Nephron (organoid): ENCODE results near the gene GADD45G.

ENCODE experiments used
- H3K27ac Mint-ChIP-seq, 3 experiments: 2 replicates each; pipeline ENCODE4 v1.8.0; 2020; ENCODE audit warnings: mixed read lengths in 3 of 3, mild to moderate bottlenecking in 2 of 3, moderate library complexity in 1 of 3
- H3K27me3 Mint-ChIP-seq: 2 replicates; pipeline ENCODE4 v1.8.0; 2021; ENCODE audit warnings: low read depth, mild to moderate bottlenecking, moderate library complexity, mixed read lengths
- H3K36me3 Mint-ChIP-seq: 2 replicates; pipeline ENCODE4 v1.8.0; 2020; ENCODE audit warnings: low read depth, mixed read lengths
- H3K4me1 Mint-ChIP-seq: 2 replicates; pipeline ENCODE4 v1.8.0; 2020; ENCODE audit warnings: mixed read lengths
- H3K4me3 Mint-ChIP-seq, 3 experiments: 2 replicates each; pipeline ENCODE4 v1.8.0; 2020; ENCODE audit warnings: mild to moderate bottlenecking in 3 of 3, mixed read lengths in 3 of 3, moderate library complexity in 2 of 3
- H3K9me3 Mint-ChIP-seq: 2 replicates; pipeline ENCODE4 v1.8.0; 2020; ENCODE audit warnings: mixed read lengths
- TF ChIP-seq, protein P1 (sequence below), 3 experiments: fragments of 200-600 bp; sonication (generic); IDR thresholded peaks; one replicate each; pipeline ENCODE4 v1.5.0; 2021; ENCODE audit warnings: antibody characterized with exemption in 3 of 3; ENCODE audit not compliant: unreplicated experiment in 3 of 3

GADD45G gene

GRCh38 chr9:89611425-89611824 is 6.6 kb downstream of the GADD45G start:
- peaks cover 42% of the 10 kb centered on the region for H3K27me3 Mint-ChIP-seq
- peaks cover 4% of the 10 kb centered on the region for H3K9me3 Mint-ChIP-seq
- no peak overlapping the region for H3K4me3 Mint-ChIP-seq
- peaks cover 45% of the 10 kb centered on the region for H3K4me1 Mint-ChIP-seq
- TF ChIP-seq, protein P1, sequence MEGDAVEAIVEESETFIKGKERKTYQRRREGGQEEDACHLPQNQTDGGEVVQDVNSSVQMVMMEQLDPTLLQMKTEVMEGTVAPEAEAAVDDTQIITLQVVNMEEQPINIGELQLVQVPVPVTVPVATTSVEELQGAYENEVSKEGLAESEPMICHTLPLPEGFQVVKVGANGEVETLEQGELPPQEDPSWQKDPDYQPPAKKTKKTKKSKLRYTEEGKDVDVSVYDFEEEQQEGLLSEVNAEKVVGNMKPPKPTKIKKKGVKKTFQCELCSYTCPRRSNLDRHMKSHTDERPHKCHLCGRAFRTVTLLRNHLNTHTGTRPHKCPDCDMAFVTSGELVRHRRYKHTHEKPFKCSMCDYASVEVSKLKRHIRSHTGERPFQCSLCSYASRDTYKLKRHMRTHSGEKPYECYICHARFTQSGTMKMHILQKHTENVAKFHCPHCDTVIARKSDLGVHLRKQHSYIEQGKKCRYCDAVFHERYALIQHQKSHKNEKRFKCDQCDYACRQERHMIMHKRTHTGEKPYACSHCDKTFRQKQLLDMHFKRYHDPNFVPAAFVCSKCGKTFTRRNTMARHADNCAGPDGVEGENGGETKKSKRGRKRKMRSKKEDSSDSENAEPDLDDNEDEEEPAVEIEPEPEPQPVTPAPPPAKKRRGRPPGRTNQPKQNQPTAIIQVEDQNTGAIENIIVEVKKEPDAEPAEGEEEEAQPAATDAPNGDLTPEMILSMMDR (IDR thresholded peaks at IDR 0.05; ENCODE audit: unreplicated experiment in 3 of 3) = no peak
- H3K27ac Mint-ChIP-seq = no peak overlapping the region
- peaks cover 3% of the 10 kb centered on the region for H3K36me3 Mint-ChIP-seq

- Mint-ChIP-seq H3K27ac (no peak overlapping the region), H3K36me3 (peaks cover 3% of the 10 kb centered on the region), H3K27me3 (peaks cover 43% of the 10 kb centered on the region), H3K9me3 (peaks cover 4% of the 10 kb centered on the region), H3K4me3 (no peak overlapping the region), H3K4me1 (peaks cover 32% of the 10 kb centered on the region)
- TF ChIP-seq, protein P1 (IDR thresholded peaks at IDR 0.05; ENCODE audit: unreplicated experiment in 3 of 3) = no peak
Measured at GRCh38 chr9:89612566-89613278, 7.9 kb downstream of the GADD45G start.

DNA sequence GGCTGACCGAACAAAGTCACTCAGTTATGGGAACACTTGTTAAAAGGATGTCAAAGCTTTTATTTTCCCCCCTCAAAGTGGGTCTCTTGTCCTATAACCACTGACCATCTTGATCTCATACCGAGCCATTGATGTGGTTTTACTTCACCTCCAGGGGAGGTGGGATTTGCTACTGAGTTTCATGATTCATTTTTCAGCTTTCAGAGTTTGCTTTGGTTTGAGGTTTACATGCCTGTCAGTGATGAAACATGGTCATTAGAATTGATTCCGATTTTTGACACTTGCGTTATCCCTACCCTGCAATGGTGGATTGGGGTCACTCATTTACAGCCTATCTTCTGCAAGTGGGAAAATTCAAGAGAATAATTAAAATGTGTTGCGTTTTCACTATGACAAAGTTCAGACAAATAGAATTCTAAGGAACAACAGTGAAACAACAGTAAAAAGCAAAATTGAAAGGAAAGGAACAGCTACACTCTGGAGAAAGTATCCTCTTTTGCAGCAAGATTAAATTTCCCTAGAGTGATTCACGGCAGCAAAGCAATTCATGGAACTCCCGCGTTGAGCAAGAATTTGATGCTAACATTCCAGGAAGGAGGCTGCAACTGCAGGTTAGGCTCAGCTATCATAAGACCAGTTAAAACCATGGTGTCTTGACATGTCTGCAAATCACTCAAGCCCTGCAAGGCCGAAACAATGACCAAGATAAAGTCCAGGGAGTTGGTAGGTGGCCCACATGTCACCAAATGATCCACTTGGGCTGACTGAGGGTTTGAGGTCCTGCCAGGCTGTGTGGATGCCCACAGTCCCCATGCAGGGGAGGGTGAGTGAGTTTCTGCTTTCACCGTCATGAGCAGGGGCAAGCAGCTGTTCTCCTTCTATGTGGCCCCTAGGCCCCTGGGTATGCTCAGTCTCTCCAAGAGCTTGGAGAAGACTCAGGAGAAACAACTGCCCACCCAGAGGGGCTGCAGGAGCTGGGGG is 9.4 kb downstream of the GADD45G start:
- Mint-ChIP-seq H3K27me3 (peaks cover 37% of the 10 kb centered on the region), H3K9me3 (peaks cover 4% of the 10 kb centered on the region), H3K27ac (no peak overlapping the region), H3K4me1 (peaks cover 18% of the 10 kb centered on the region), H3K4me3 (no peak overlapping the region), H3K36me3 (peaks cover 3% of the 10 kb centered on the region)
- TF ChIP-seq, protein P1 (IDR thresholded peaks at IDR 0.05; ENCODE audit: unreplicated experiment in 3 of 3) = no peak

- Mint-ChIP-seq H3K4me3 (no peak overlapping the region), H3K36me3 (peaks cover 3% of the 10 kb centered on the region), H3K27me3 (peaks cover 32% of the 10 kb centered on the region), H3K27ac (no peak overlapping the region), H3K4me1 (peaks cover 6% of the 10 kb centered on the region), H3K9me3 (peaks cover 4% of the 10 kb centered on the region)
- TF ChIP-seq, protein P1 (IDR thresholded peaks at IDR 0.05; ENCODE audit: unreplicated experiment in 3 of 3) = no peak
Measured at GRCh38 chr9:89615661-89616060, 10.8 kb downstream of the GADD45G start.

DNA sequence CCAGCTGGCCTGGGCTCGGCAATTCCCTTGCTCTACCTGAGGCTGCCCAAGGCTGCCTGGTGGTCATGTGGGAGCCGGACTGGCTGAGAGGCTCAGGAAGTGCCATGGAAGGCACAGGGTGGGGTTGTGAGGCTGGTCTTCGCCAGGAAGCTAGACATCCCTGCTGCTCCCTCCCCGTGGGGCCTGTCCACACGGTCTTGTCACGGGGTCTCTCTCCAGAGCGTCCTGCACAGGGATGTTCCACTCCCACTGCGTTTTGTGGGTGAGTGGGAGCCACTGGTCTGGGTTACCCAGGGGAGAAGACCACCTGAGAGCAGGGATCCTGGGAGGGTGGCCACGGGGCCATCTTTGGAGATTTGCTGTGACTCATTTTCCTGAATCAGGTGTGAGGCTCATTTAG is 11.6 kb downstream of the GADD45G start:
- peaks cover 6% of the 10 kb centered on the region for H3K4me1 Mint-ChIP-seq
- no peak overlapping the region for H3K27ac Mint-ChIP-seq
- H3K9me3 Mint-ChIP-seq = peaks cover 4% of the 10 kb centered on the region
- H3K36me3 Mint-ChIP-seq = peaks cover 3% of the 10 kb centered on the region
- peaks cover 30% of the 10 kb centered on the region for H3K27me3 Mint-ChIP-seq
- no peak overlapping the region for H3K4me3 Mint-ChIP-seq
- TF ChIP-seq, protein P1 (IDR thresholded peaks at IDR 0.05; ENCODE audit: unreplicated experiment in 3 of 3) = no peak
